ACHN (cell line): ENCODE results near the gene ZNF83.
"Not testable (repeated sequence)": the region's sequence is repeated elsewhere in the genome, so short reads cannot be mapped to it uniquely, and the experiment has no call there.

Experiments used
- DNase-seq: peaks from one replicate; pipeline ENCODE4 v3.0.0-alpha.2; 2015
- in situ Hi-C: cut with HindIII; loops from 2 replicates; pipeline ENCODE4 v1.10.0; 2017; ENCODE audit warnings: low sequenced_read_pairs, low pct_ligation_motif_present, low pct_unique_long_range_greater_than_20kb

Gene ZNF83

DNA sequence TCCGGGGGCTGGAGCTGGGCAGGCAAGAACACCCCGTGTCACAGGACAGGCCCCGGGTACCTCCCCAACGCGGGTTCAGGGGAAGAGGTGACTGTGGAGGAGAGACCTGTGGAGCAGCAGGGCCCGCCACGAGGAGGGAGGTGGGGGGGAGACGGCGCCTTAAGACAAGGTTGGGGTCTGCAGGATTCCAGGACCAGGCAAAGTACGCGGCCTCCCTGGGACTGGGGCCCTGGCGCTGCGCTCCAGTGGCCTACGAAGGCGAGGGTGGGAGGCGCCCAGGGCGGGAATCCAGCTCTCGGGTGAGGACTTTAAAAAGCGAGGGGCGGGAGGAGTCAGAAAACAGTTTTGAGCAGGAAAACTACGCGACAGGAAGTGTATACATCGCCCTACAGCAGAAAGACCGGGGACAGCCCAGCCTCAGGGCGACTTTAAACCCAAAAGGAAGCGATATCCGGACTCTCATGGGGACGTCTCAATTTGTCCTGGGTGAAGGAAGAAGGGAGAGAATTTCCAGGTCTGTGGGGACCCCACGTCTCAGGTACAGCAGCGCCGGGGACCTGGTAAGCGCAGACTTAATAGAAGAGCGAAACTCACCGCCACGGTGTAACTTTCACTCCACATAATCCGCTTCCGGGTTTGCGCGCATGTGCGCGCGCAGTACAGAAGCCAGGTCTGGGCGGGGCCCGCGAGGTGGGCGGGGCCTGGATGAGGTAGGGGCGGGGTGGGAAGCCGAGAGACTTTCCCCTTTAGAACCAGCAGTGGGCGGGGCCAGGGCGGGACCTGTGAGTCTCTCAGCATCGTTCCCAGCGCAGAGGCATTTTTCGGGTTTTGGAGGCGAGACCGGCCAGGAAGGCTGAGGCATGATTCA lies at the start of gene ZNF83:
Gene ZNF83, minus strand, starts transcription at position 638 of the 868 bp plus-strand sequence.
- in situ Hi-C loops: no loop called here
- peak; percentile 71 for DNase-seq

GRCh38 chr19:52687684-52688083 lies 49.5 kb upstream of the ZNF83 start:
- in situ Hi-C loops: no loop called here
- DNase-seq: no peak

DNA sequence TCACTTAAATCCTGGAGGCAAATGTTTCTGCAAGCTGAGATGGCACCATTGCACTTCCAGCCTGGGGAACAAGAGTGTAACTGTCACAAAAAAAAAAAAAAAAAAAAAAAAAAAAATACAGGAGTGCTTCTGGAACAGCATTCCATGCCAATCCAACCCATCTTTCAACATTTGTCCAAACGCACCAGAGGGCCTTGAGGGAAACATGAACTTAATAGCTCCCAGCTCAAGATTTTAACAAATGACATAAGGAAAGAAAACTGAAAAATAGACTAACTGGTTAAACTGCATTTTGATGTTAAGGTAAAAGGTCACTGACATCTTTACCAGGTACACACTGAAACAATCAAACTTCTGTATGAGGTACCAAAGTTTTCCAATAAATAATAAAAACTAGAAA lies 47.7 kb upstream of the ZNF83 start:
- in situ Hi-C loops: no loop called here

DNA sequence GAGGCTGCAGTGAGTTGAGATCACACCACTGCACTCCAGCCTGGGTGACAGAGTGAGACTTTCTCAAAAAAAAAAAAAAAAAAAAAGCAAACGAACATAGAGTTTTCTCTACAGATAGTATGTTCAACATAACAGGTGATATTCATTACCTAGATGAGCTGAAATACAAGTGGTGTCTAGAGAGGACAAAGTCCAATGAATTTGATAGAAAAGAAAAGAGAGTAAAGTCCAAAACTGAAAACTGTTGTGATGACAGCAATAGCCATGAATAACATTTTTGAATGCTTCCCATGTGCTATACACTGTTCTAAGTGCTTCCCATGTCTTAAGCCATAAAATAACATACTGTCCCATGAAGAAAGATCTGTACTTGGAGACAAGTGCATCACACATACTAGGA lies 43.1 kb upstream of the ZNF83 start:
- DNase-seq, in situ Hi-C loops: not testable (repeated sequence)

More for the DNA sequence above, 47.7 kb upstream of the ZNF83 start:
- no peak for DNase-seq

DNA sequence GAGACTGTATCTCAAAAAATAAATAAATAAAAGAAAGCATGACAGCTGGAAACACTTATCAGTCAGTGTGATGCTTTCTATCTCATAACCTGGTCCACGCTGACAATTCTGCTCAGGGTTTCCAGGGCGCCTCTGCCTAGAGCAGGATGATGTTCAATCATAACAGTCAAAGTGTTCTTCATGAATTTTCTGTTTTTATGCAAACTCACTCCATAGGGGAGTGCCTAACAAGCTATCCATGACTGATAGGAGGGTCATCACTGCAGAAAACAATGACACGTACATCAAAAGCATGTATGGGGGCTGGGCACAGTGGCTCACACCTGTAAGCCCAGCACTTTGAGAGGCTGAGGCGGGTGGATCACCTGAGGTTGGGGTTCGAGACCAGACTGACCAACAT lies 41.4 kb upstream of the ZNF83 start:
- in situ Hi-C loops: no loop called here

GRCh38 chr19:52675239-52675638 lies 37.1 kb upstream of the ZNF83 start:
- in situ Hi-C loops, DNase-seq: not testable (repeated sequence)

More for the DNA sequence above, 41.4 kb upstream of the ZNF83 start:
- DNase-seq: no peak

GRCh38 chr19:52673014-52673413 lies 34.9 kb upstream of the ZNF83 start:
- in situ Hi-C loops: no loop called here
- DNase-seq: no peak

DNA sequence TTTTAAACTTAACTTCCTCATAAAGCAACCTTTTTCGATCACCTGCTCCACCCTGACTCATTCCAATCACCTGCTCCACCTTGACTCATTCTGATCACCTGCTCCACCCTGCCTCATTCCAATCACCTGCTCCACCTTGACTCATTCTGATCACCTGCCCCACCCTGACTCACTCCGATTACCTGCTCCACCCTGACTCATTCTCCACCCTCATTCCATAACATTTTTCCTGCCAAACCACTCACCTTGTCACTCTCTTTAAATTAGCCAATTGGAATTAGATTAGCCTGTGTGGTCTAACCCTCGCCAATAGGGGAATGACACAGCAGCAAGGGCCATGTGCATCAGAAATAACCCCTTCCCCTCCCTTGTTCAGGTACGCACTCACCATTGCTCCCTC lies 31.9 kb upstream of the ZNF83 start:
- no peak for DNase-seq
- in situ Hi-C loops: no loop called here

DNA sequence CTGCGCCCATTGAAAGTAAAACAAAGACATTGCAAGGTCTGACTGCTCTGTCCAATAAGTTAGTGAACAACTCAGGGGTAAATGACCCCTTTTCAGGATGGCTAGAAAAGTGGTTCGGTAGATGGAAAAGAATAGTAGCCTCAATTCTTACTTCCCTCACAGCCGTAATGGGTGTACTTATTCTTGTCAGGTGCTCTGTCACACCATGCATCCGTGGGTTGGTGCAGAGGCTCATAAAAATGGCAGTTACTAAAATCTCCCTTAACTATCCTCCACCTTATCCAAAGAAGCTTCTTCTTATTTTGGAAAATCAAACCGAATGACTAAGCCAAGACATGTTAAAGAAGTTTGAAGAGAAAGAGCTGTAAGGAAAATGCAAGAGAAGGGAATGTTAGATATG lies 31.4 kb upstream of the ZNF83 start:
- in situ Hi-C loops: no loop called here
- DNase-seq: no peak

DNA sequence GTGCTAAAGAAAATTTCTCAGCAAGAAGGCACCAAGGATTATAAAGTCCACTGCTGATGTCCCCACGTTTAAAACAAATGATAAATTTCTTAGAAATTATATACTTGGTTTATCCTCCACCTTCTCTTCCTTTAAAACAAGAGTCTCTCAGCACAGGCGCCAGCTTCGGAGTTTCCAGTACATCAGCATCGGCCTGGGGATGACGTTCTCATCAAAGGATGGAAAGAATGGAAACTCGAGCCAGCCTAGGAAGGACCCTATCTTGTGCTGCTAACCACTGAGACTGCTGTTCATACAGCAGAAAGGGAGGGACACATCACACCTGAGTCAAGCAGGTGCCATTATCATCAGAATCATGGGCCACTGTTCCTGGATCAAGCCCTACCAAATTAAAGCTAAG lies 29.8 kb upstream of the ZNF83 start:
- no peak for DNase-seq
- in situ Hi-C loops: no loop called here

DNA sequence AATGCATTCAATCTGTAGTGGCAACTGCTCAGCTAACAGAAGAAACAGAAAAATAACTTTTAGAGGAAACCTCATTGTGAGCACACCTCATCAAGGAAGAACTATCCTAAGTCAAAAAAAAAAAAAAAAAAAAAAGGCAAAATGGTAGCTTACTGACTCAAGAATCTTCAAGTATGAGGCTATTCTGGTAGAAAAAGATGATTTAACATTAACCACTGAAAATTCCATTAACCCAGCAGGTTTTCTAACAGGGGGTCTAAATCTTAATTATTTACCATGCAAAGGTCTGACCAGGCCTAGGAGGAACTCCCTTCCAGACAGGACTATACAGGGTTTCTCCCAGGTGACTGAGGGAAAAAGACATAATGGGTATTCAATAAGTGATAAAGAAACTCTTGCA lies 28.4 kb upstream of the ZNF83 start:
- no peak for DNase-seq
- in situ Hi-C loops: no loop called here

DNA sequence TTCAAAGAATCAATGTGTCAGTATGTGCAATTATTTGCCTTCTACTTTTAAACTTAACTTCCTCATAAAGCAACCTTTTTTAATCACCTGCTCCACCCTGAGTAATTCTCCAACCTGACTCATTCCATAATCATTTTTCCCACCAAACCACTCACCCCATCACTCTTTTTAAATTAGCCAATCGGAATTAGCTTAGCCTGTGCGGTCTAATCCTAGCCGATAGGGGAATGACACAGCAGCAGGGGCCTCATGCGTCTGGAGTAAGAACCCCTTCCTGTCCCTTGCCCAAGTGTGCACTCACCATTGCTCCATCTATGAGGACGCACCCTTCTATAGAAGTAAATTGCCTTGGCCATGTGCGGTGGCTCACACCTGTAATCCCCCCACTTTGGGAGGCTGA lies 27.4 kb upstream of the ZNF83 start:
- in situ Hi-C loops: no loop called here
- no peak for DNase-seq

DNA sequence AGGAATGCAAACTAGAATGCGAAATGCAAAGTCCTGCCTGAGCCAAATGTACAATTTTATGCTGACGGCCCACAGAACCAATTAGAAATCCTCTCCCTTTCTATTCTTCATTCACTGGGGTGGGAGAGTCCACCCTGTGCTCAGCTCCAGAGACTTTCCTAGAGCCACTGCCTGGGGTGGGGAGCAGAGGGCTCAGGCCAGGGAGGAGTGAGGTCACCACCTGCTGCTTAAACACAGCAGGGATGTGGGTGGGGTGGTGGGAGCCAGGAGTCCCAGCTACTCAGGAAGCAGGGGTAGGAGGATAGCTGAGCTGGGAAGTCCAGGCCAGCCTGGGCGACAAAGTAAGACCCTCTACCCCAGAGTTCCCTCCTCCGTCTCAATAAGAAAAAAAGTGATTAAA lies 26.9 kb upstream of the ZNF83 start:
- in situ Hi-C loops: no loop called here
- DNase-seq: no peak

- no peak for DNase-seq
- in situ Hi-C loops: no loop called here
Observed at GRCh38 chr19:52664461-52664860, 26.3 kb upstream of the ZNF83 start.

DNA sequence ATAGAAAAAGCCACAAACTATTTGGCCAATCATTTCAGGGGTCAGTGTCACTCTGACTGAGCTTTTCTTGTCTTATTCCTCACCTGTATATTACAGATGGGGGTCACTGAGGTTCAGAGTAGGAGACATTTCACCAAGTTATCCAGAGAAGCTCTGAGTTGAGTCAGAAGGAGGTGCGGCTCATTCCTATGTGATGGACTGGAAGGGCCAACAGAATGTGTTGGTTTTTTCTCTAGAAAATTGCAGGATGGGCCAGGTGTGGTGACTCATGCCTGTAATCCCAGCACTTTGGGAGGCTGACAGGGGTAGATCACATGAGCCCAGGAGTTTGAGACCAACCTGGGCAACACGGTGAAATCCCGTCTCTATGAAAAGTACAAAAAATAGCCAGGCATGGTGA lies 24.5 kb upstream of the ZNF83 start:
- in situ Hi-C loops: no loop called here
- no peak for DNase-seq

- in situ Hi-C loops: no loop called here
- DNase-seq: no peak
Observed at GRCh38 chr19:52660981-52661380, 22.8 kb upstream of the ZNF83 start.

GRCh38 chr19:52659013-52659412 lies 20.9 kb upstream of the ZNF83 start:
- no peak for DNase-seq
- in situ Hi-C loops: no loop called here

DNA sequence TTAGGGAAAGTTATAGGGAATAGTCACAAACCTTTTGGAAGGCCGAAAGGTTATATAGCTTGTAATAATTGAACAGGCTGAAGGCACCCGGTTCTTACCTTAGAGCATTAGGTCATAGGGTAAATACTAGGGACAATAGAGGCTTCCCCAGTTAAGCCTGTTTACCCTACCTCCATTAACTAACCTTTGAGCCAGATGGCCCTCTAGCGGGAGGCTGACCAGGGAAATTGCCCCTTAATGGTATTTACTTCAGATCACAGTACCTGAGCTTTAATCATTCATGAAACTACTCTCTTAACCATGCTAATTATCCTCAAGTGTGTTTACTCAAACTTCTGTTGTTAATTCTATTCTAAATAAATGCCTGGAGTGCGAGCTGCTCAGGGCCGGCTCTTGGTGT lies 20.4 kb upstream of the ZNF83 start:
- DNase-seq: no peak
- in situ Hi-C loops: no loop called here

DNA sequence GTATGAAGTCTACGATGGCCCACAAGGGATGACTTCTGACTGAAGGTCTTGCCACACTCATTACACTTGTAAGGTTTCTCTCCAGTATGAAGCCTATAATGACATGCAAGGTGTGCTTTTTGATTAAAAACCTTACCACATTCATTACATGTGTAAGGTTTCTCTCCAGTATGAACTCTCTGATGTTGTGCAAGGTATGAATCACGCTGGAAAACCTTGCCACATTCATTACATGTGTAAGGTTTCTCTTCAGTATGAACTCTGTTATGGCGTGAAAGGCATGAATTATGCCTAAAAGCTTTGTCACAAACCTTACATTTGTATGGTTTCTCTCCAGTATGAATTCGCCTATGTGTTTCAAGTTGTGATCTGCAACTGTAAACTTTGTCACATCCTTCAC lies 15.0 kb upstream of the ZNF83 start:
- DNase-seq: no peak
- in situ Hi-C loops: no loop called here

- no peak for DNase-seq
- in situ Hi-C loops: no loop called here
Observed at GRCh38 chr19:52651956-52652355, 13.8 kb upstream of the ZNF83 start.
